H1 (cell line): Measurements from ENCODE around the gene APOA4. TPM values are rescaled to one million over a fixed set of nuclear protein-coding genes. Genes with fewer than 3 reads are reported as not detected.

Source experiments
- CTCF ChIA-PET: fragments of 300-600 bp; sonication (Branson Sonifier 250); formaldehyde crosslinking; loops from one replicate; lab custom pipeline; 2021; ENCODE audit not compliant: partially characterized antibody; lab: Charles Lee
- POLR2A ChIA-PET: fragments of 300-600 bp; sonication (Branson Sonifier 250); formaldehyde crosslinking; loops from one replicate; lab custom pipeline; 2021; ENCODE audit warnings: inconsistent platforms; ENCODE audit not compliant: partially characterized antibody; lab: Charles Lee
- DNase-seq, 2 experiments: peaks; one replicate each; pipeline versions ENCODE4 v3.0.0 to v3.0.0-alpha.2; 2010 to 2022; ENCODE audit warnings: low spot score in 2 of 2, low read depth in 1 of 2, mixed read lengths in 1 of 2
- FAIRE-seq: peaks from 2 replicates; lab custom pipeline; 2011; peaks lifted over from hg19 to GRCh38; lab: Jason Lieb, UNC
- H2AFZ ChIP-seq: 2 replicates; pipeline ENCODE4 v1.8.1; 2012; ENCODE audit warnings: low read length, inconsistent platforms
- H2AK5ac ChIP-seq: 2 replicates; pipeline ENCODE4 v1.6.1; 2013; ENCODE audit warnings: low read depth, low read length
- H2BK120ac ChIP-seq: replicated peaks from 2 replicates; pipeline ENCODE3; 2013; ENCODE audit warnings: low read depth, low read length, inconsistent platforms
- H2BK12ac ChIP-seq: 2 replicates; pipeline ENCODE4 v1.6.1; 2013; ENCODE audit warnings: low read depth, low read length
- H2BK15ac ChIP-seq: 2 replicates; pipeline ENCODE4 v1.6.1; 2013; ENCODE audit warnings: low read length
- H2BK20ac ChIP-seq: 2 replicates; pipeline ENCODE4 v1.6.1; 2013; ENCODE audit warnings: low read length
- H2BK5ac ChIP-seq: 2 replicates; pipeline ENCODE4 v1.6.1; 2013; ENCODE audit warnings: low read depth, low read length
- H3K14ac ChIP-seq: 2 replicates; pipeline ENCODE4 v1.6.1; 2013; ENCODE audit warnings: inconsistent platforms; ENCODE audit not compliant: insufficient read length
- H3K18ac ChIP-seq: 2 replicates; pipeline ENCODE4 v1.6.1; 2013; ENCODE audit warnings: low read length; ENCODE audit errors: extremely low read depth
- H3K23ac ChIP-seq: 2 replicates; pipeline ENCODE4 v1.6.1; 2013; ENCODE audit warnings: inconsistent platforms; ENCODE audit not compliant: insufficient read length
- H3K23me2 ChIP-seq: 2 replicates; pipeline ENCODE4 v1.6.1; 2013; ENCODE audit warnings: low read depth, low read length
- H3K27ac ChIP-seq: 2 replicates; pipeline ENCODE4 v1.6.1; 2011; ENCODE audit warnings: low read depth, low read length, inconsistent platforms
- H3K27me3 ChIP-seq, 4 experiments: replicated peaks in 1 of 4; 1 replicate in 1 of 4; 2 replicates in 3 of 4; pipeline versions ENCODE4 v1.6.1 to v1.8.1; 2011 to 2013; ENCODE audit warnings: low read length in 3 of 4, mild to moderate bottlenecking in 3 of 4, inconsistent platforms in 2 of 4, mixed read lengths in 2 of 4, moderate library complexity in 1 of 4; ENCODE audit not compliant: control insufficient read depth in 3 of 4, insufficient read depth in 3 of 4; ENCODE audit errors: extremely low read depth in 1 of 4
- H3K36me3 ChIP-seq, 4 experiments: 2 replicates each; pipeline versions ENCODE4 v1.6.1 to v1.8.1; 2011 to 2013; ENCODE audit warnings: mild to moderate bottlenecking in 4 of 4, low read length in 3 of 4, moderate library complexity in 2 of 4, control low read depth in 1 of 4, inconsistent platforms in 1 of 4; ENCODE audit not compliant: insufficient read depth in 4 of 4, control insufficient read depth in 2 of 4
- H3K4ac ChIP-seq: replicated peaks from 2 replicates; pipeline ENCODE3; 2013; ENCODE audit warnings: low read length, low read depth, mixed read lengths, inconsistent platforms; ENCODE audit not compliant: insufficient read length
- H3K4me1 ChIP-seq, 4 experiments: replicated peaks in 1 of 4; 1 replicate in 1 of 4; 2 replicates in 3 of 4; pipeline versions ENCODE4 v1.6.1 to v1.8.1; 2011 to 2013; ENCODE audit warnings: low read length in 3 of 4, inconsistent platforms in 2 of 4, mixed read lengths in 1 of 4; ENCODE audit not compliant: insufficient read depth in 4 of 4, control insufficient read depth in 3 of 4
- H3K4me2 ChIP-seq, 2 experiments: 2 replicates each; pipeline versions ENCODE4 v1.6.1 to v1.8.1; 2011 to 2013; ENCODE audit warnings: low read depth in 2 of 2, low read length in 2 of 2, control low read depth in 1 of 2, inconsistent platforms in 1 of 2, mild to moderate bottlenecking in 1 of 2; ENCODE audit not compliant: insufficient read depth in 1 of 2
- H3K4me3 ChIP-seq, 4 experiments: fragments of 200-600, 300-600 bp in 1 of 4; sonication (generic), shearing (Covaris generic), sonication (Bioruptor Twin) in 1 of 4; 2 replicates each; pipeline versions ENCODE4 v1.5.1 to v1.8.1; 2011 to 2016; ENCODE audit warnings: low read length in 4 of 4, low read depth in 3 of 4, control low read depth in 2 of 4, inconsistent platforms in 2 of 4, mild to moderate bottlenecking in 2 of 4, mixed read lengths in 1 of 4, moderate library complexity in 1 of 4; ENCODE audit not compliant: insufficient read depth in 2 of 4; ENCODE audit errors: extremely low read depth in 1 of 4
- H3K56ac ChIP-seq: replicated peaks from 2 replicates; pipeline ENCODE3; 2013; ENCODE audit warnings: low read depth, mild to moderate bottlenecking, mixed read lengths, low read length, inconsistent platforms; ENCODE audit not compliant: insufficient read length
- H3K79me1 ChIP-seq: 2 replicates; pipeline ENCODE4 v1.6.1; 2013; ENCODE audit warnings: low read depth, low read length, control low read depth
- H3K79me2 ChIP-seq, 2 experiments: 2 replicates each; pipeline versions ENCODE4 v1.6.1 to v1.8.1; 2012 to 2013; ENCODE audit warnings: low read length in 2 of 2, mild to moderate bottlenecking in 2 of 2, inconsistent platforms in 1 of 2; ENCODE audit not compliant: insufficient read depth in 2 of 2, control insufficient read depth in 1 of 2
- H3K9ac ChIP-seq, 4 experiments: replicated peaks in 1 of 4; 1 replicate in 1 of 4; 2 replicates in 3 of 4; pipeline versions ENCODE4 v1.6.1 to v1.8.1; 2011 to 2013; ENCODE audit warnings: low read depth in 3 of 4, low read length in 3 of 4, control low read depth in 2 of 4, mild to moderate bottlenecking in 2 of 4, moderate library complexity in 2 of 4, inconsistent platforms in 1 of 4; ENCODE audit errors: extremely low read depth in 1 of 4
- H3K9me3 ChIP-seq, 2 experiments: 2 replicates each; pipeline versions ENCODE4 v1.6.1 to v1.8.1; 2012 to 2013; ENCODE audit warnings: mild to moderate bottlenecking in 2 of 2, moderate library complexity in 2 of 2, control low read depth in 1 of 2, inconsistent platforms in 1 of 2, low read depth in 1 of 2, low read length in 1 of 2, mixed read lengths in 1 of 2; ENCODE audit not compliant: insufficient read depth in 2 of 2
- H4K20me1 ChIP-seq, 2 experiments: replicated peaks in 1 of 2; 2 replicates each; pipeline versions ENCODE3 to v1.8.1; 2011 to 2013; ENCODE audit warnings: inconsistent platforms in 2 of 2, low read length in 2 of 2, mild to moderate bottlenecking in 1 of 2; ENCODE audit not compliant: insufficient read depth in 2 of 2, control insufficient read depth in 1 of 2
- H4K5ac ChIP-seq: 2 replicates; pipeline ENCODE4 v1.6.1; 2013; ENCODE audit warnings: low read length, low read depth, mixed read lengths, inconsistent platforms; ENCODE audit not compliant: insufficient read length
- H4K8ac ChIP-seq: 2 replicates; pipeline ENCODE4 v1.8.0; 2013; ENCODE audit warnings: mild to moderate bottlenecking, moderate library complexity, low read length, inconsistent platforms; ENCODE audit not compliant: insufficient read depth; ENCODE audit errors: extremely low read depth
- H4K91ac ChIP-seq: replicated peaks from 2 replicates; pipeline ENCODE3; 2013; ENCODE audit warnings: low read length, mixed read lengths, inconsistent platforms; ENCODE audit not compliant: insufficient read length
- ATF3 ChIP-seq: IDR thresholded peaks from 2 replicates; pipeline ENCODE4 v1.6.1; 2011; ENCODE audit warnings: low read depth, mild to moderate bottlenecking, low read length; ENCODE audit not compliant: insufficient read depth
- CHD2 ChIP-seq: IDR thresholded peaks from 2 replicates; pipeline ENCODE4 v1.6.1; 2012; ENCODE audit warnings: low read length, improper control_type of control experiment
- E2F6 ChIP-seq: IDR thresholded peaks from 2 replicates; pipeline ENCODE4 v1.6.1; 2012; ENCODE audit warnings: inconsistent platforms
- EZH2 ChIP-seq: fragments of 200-600 bp; sonication (generic); IDR thresholded peaks from 2 replicates; pipeline ENCODE4 v1.7.1; 2012; ENCODE audit warnings: low read depth, mild to moderate bottlenecking, moderate library complexity, low read length, inconsistent platforms; ENCODE audit not compliant: severe bottlenecking
- MAX ChIP-seq: IDR thresholded peaks from 2 replicates; pipeline ENCODE4 v1.6.1; 2012; ENCODE audit warnings: inconsistent platforms
- POLR2AphosphoS5 ChIP-seq: IDR thresholded peaks from 2 replicates; pipeline ENCODE4 v1.6.1; 2011; ENCODE audit warnings: low read depth, low read length
- TEAD4 ChIP-seq: IDR thresholded peaks from 2 replicates; pipeline ENCODE4 v1.6.1; 2012; ENCODE audit warnings: low read depth, low read length, inconsistent platforms, mixed read lengths
- WGBS, 2 experiments: shearing (Covaris generic) in 1 of 2; methylation state at CpG; one replicate each; pipeline versions ENCODE4 v1.1.6 to v1.1.7; 2013 to 2015; ENCODE audit warnings: low lambda C conversion rate in 2 of 2, mixed read lengths in 2 of 2, inconsistent platforms in 1 of 2, low coverage in 1 of 2, missing lambda C conversion rate in 1 of 2; ENCODE audit not compliant: insufficient replicate concordance in 2 of 2, insufficient coverage in 1 of 2, insufficient read length in 1 of 2; ENCODE audit errors: extremely low coverage in 1 of 2, missing lambda C conversion rate in 1 of 2; 5-methylcytosine and 5-hydroxymethylcytosine counted together
- polyA plus RNA-seq, 7 experiments: library from polyadenylated mRNA; depleted of rRNA in 3 of 7; stranded (reverse) in 5 of 7; unstranded in 2 of 7; fragments of >200 nt in 5 of 7; fragments of 200-250 nt in 2 of 7; gene quantifications; 1 replicate in 5 of 7; 2 replicates in 1 of 7; 4 replicates in 1 of 7; pipeline versions ENCODE4 v1.2.1 to v1.2.3, GENCODE V29; 2011 to 2013; ENCODE audit warnings: missing spikeins in 2 of 7, mixed read lengths in 2 of 7
- total RNA-seq: library from RNA; stranded (reverse); fragmentation: NEBNext Ultra II Directional; extraction: Animal tissue kit (Norgen Biotek cat#: 25700); gene quantifications from 2 replicates; pipeline ENCODE4 v1.2.1, GENCODE V29; 2021

APOA4 gene
- total and polyA plus RNA-seq, 2 of the 8 experiments (the other 6 are each of a cell fraction or from before 2014, with no cell fraction given): not detected

GRCh38 chr11:116840746-116841296 lies 17.7 kb upstream of the APOA4 start:
- Histone ChIP-seq H3K27me3 (0 out of 7 replicates have a peak, but pooled peaks cover 0 to 5% (median 0%) of the 10 kb centered on the region in 4 experiments), H3K56ac (no peak overlapping the region), H3K9ac (0 out of 7 replicates have a peak overlapping the region, but pooled peaks of 1 of the 4 experiments have one; percentile 19)
- TF ChIP-seq ATF3: no peak
- TF ChIP-seq CHD2: no peak
- TF ChIP-seq MAX: no peak
- no peak for TF ChIP-seq POLR2AphosphoS5
- TF ChIP-seq E2F6: no peak
- no peak for TF ChIP-seq EZH2
- no peak for TF ChIP-seq TEAD4
- TF ChIP-seq, all 59 proteins: peak for 0
- H3K23ac ChIP-seq: no peak overlapping the region
- no peak overlapping the region for H2BK15ac ChIP-seq
- no peak for FAIRE-seq
- no peak overlapping the region for H2AK5ac ChIP-seq
- H4K91ac ChIP-seq: no peak overlapping the region
- no peaks in the 10 kb centered on the region for H3K79me2 ChIP-seq
- no peak overlapping the region for H3K18ac ChIP-seq
- H3K23me2 ChIP-seq: peaks cover under 1% of the 10 kb centered on the region; the same call in 1 of the 2 replicates
- no peaks in the 10 kb centered on the region for H4K20me1 ChIP-seq
- POLR2A ChIA-PET: interaction anchor here (0.5 to 1.3 kb wide), 4 partner anchors 145 to 303 kb away, joined by 3 read pairs; partner anchors contain the start of genes PAFAH1B2 and SIK3
- DNase-seq: no peak
- H2BK20ac ChIP-seq: no peak overlapping the region
- peaks cover 4 to 17% (median 11%) of the 10 kb centered on the region in 4 experiments; a peak in 7 of 8 replicates for H3K36me3 ChIP-seq
- H3K4me2 ChIP-seq: no peak overlapping the region
- H4K5ac ChIP-seq: no peak overlapping the region
- H3K27ac ChIP-seq: no peak overlapping the region
- no peak overlapping the region for H2BK5ac ChIP-seq
- no peak overlapping the region for H2BK12ac ChIP-seq
- H3K79me1 ChIP-seq: no peaks in the 10 kb centered on the region
- CTCF ChIA-PET: interaction anchor here (0.8 to 12.2 kb wide), 12 partner anchors 8 to 356 kb away, joined by 3 to 237 read pairs (median 4); partner anchors contain the start of genes APOA4, APOA5 and ZPR1
- no peak overlapping the region for H3K14ac ChIP-seq
- WGBS, 2 experiments: 82% methylated on average over 9 of the region's 9 CpGs; no CpG with 5 or more reads in 1 of the 2 experiments
- no peaks in the 10 kb centered on the region for H3K9me3 ChIP-seq
- H3K4ac ChIP-seq: no peak overlapping the region
- no peak overlapping the region for H4K8ac ChIP-seq
- H3K4me3 ChIP-seq: no peak overlapping the region
- no peak overlapping the region for H2BK120ac ChIP-seq
- no peak overlapping the region for H2AFZ ChIP-seq
- peaks cover 0 to 11% (median under 1%) of the 10 kb centered on the region in 4 experiments; a peak in 5 of 7 replicates for H3K4me1 ChIP-seq
